SIG-M5 treated with dmso at 0.1 percent for 504 hours (cell line): ENCODE measurements around the gene DAB1.

Source experiments
- DNase-seq: peaks from one replicate; lab custom pipeline; 2025; ENCODE audit not compliant: unreplicated experiment; lab: John Stamatoyannopoulos, UW

DAB1 gene

DNA sequence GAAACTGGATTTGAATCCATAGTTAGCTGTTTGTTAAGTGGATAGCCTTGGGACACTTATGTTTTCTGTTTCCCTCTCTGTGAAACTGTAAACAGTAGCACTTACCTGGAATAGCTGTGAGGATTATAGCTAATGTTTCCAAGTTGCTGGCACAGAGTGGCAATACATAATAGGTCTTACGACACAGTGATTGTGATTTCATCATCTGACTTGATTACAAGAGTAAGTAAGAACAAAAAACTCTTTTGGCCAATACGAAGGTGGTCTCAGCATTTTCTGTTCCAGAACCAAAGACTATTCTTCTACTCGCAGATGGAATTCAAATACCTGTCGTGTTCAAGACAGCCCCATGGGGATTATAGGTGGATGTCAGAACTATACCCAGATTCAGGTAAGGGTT is 460.2 kb downstream of the DAB1 start:
- DNase-seq, result no peak

DNA sequence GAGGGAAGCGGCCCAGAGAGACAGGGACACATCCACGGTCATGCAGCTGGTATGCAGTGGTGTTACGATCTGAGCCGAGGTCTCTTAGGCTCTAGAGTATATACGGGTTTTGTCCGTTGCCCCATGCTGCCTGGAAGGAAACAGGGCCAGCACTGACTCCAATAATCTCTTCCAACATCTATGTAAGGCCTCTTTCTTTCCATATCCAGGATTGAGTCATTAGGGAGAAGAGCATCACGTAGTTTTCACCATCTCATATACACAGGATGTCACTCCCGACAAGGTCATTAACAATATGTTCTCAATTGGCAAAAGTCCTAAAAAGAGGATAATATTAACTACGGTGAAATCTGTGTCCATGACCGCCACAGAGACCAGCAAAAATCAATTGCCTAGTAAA is 462.4 kb downstream of the DAB1 start:
- DNase-seq, result no peak

DNA sequence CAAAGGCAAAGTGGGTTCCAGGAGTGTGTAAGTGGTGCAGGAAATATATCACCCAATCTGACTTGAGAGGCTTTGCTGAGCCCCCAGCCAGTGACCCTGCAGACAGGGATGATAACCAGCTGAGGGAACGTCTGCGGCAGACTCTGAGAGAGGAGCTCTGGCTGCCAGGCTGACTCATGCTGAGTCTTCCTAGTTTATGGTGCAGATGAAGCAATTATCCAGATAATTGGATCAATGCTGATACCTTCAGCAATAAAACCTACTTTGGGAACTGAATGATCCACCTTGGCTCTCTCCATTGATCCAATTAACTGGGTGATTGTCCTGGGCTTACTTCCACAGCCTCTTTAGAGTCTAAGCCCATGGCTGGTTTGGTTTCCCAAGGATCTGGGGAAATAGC is 465.3 kb downstream of the DAB1 start:
- no peak for DNase-seq

DNA sequence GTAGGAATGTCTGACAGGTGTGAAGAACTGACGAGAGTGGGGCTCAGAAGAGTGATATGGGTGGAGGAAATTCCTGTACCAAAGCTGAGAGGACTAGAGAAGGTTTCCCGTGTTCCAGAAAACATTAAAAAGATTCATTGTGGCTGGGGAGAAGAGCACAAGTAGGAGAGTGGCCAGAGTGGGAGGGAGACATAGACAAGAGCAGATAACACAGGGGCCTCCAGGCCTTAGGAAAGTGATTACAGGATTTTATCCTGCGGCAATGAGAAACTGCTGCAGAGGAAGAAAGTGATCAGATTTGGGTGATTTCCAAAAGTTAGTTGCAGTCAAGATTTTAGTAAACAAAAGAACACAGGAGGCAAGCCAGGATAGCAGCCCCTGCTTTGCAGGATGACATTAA is 465.9 kb downstream of the DAB1 start:
- DNase-seq, result no peak

DNA sequence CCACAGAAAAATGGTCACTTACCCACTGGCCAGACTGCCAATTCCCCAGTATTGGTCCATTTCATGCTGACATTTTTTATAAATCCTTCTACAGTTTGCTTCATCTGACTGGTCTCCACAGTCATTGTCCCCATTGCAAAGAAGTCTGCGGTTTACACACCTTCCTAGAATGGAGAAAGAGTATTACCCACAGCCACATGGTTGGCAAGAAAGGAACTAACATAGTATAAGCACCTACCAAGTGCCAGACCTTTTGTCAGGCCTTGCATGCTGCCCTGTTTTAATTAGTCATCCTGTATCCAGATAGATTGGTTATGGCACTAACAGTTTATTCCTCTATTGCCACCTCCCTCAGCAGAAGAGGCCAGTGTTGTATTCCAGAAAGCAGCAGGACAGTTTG is 469.2 kb downstream of the DAB1 start:
- DNase-seq, result no peak

DNA sequence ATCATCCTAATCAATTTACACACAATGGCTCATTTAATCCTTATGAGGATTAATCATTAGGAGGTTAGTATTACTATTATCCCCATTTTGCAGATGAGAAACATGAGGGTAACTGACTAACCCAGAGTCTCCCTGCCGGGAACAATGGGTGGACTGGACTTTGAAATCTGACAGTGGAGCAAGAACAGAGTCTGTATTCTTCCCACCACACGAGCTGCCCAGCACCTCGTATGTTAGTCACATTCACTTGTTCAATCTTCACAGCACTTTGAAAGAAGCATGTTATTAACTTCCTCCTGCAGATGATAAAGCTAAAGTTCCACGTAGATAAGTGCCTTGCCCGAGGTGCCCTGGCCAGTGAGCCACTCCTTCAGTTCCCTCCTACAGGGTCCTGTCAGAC is 470.5 kb downstream of the DAB1 start:
- DNase-seq, result no peak

DNA sequence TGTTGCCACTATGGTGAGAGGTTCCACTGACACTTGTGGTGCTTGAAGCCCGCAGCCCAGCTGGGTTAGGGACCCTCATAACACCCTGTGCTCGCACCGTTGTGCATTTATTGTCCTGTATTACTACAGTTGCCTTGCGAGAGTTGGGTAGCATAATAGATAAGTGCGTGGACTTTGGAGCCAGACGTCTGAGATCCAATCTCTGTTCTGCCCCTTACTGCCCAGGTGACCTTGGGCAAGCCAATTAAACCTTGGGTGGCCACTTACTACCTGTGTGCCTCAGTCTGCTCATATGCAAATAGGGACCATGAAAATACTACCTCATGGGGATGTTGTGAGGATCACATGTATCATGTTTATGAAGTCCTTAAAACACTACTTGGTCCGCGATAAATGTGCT is 471.4 kb downstream of the DAB1 start:
- DNase-seq, result no peak

DNA sequence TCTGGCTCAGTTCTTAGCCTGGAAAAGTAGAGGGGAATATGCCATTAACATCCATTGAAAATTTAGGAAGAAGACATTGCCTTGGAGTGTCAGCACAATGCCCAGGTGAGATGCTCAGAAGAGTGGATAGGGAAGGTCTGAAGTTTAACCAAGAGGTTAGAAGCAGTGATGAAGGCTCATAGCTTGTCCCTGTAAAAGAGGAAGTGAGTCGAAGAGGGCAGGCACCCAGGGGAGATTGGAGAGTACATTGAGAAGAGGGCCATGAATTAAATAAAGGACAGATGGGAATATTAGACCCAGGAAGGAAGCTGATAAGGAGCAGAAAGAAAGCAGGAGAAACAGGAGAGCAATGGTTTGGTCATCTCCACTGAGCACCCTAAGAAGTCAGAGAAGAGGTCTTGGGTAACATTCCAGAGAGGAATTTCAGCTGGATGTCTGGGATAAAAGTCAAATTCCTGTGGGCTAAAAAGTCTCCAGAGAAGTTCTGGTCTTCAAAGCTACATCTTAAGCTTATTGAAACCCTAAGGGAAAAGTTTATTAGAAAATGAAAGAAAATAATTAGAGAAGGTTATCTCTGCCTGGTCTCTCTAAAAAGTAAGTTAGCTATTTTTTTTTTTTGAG is 475.3 kb downstream of the DAB1 start:
- DNase-seq, result no peak
